PFSK-1 (cell line): ENCODE data around the gene KCNG4. TPM values are rescaled to one million over a fixed set of nuclear protein-coding genes. Genes with fewer than 3 reads are reported as not detected.

Experiments used
- FOXP2 ChIP-seq: optimal IDR thresholded peaks from 2 replicates; pipeline ENCODE3; 2011; ENCODE audit warnings: borderline replicate concordance, control low read depth, inconsistent platforms; ENCODE audit not compliant: insufficient read depth; ENCODE audit errors: extremely low read length, extremely low read depth
- POLR2AphosphoS5 ChIP-seq: IDR thresholded peaks from 2 replicates; pipeline ENCODE4 v1.6.1; 2012; ENCODE audit warnings: low read depth, mild to moderate bottlenecking, control low read depth, low read length, moderate library complexity
- SIN3A ChIP-seq: IDR thresholded peaks from 2 replicates; pipeline ENCODE4 v1.6.1; 2012; ENCODE audit warnings: mild to moderate bottlenecking, low read length, moderate library complexity, borderline replicate concordance; ENCODE audit not compliant: insufficient read depth
- TAF1 ChIP-seq: IDR thresholded peaks from 2 replicates; pipeline ENCODE4 v1.6.1; 2012; ENCODE audit warnings: low read length, control low read depth, borderline replicate concordance; ENCODE audit not compliant: insufficient read depth
- polyA plus RNA-seq: library from polyadenylated mRNA; unstranded; fragments of >200 nt; gene quantifications from one replicate; pipeline ENCODE4 v1.2.1, GENCODE V29; 2012; ENCODE audit warnings: low read depth, missing spikeins; ENCODE audit not compliant: insufficient read length
- TF ChIP-seq, protein P1 (sequence below), 2 experiments: IDR thresholded peaks; 2 replicates each; pipeline versions ENCODE4 v1.6.1 to v1.8.0; 2011 to 2012; ENCODE audit warnings: low read depth in 2 of 2, low read length in 2 of 2, control low read depth in 1 of 2, inconsistent platforms in 1 of 2, mild to moderate bottlenecking in 1 of 2, moderate library complexity in 1 of 2; ENCODE audit not compliant: insufficient read depth in 1 of 2

Gene KCNG4, protein sequence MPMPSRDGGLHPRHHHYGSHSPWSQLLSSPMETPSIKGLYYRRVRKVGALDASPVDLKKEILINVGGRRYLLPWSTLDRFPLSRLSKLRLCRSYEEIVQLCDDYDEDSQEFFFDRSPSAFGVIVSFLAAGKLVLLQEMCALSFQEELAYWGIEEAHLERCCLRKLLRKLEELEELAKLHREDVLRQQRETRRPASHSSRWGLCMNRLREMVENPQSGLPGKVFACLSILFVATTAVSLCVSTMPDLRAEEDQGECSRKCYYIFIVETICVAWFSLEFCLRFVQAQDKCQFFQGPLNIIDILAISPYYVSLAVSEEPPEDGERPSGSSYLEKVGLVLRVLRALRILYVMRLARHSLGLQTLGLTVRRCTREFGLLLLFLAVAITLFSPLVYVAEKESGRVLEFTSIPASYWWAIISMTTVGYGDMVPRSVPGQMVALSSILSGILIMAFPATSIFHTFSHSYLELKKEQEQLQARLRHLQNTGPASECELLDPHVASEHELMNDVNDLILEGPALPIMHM
- not detected for polyA plus RNA-seq

DNA sequence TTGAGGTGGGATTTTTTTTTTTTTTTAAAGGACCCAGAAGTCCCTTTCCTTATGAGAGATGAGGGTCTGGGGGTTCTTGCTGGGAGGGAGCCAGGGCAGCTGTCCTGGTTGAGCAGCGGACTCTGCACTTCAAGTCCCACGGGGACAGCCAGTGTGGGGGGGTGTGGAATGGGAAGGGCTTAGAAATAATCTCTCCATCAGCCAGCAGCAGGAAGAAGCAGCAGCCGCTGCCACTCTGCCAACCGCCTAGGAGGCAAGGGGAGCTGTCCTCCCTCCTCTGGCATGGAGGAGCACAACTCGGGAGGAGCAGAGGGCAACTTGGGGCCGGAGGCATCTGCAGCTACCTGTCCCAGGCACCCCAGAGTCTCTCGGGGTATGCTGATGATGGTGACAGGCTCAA, at the start of gene KCNG4:
Gene KCNG4 (minus strand): TSS at position 104 of the 400 bp plus-strand sequence. CDS start 2,527 bp downstream, outside the sequence.
- TF ChIP-seq POLR2AphosphoS5 (no peak), TAF1 (no peak), SIN3A (no peak), FOXP2 (no peak)
- TF ChIP-seq, protein P1, sequence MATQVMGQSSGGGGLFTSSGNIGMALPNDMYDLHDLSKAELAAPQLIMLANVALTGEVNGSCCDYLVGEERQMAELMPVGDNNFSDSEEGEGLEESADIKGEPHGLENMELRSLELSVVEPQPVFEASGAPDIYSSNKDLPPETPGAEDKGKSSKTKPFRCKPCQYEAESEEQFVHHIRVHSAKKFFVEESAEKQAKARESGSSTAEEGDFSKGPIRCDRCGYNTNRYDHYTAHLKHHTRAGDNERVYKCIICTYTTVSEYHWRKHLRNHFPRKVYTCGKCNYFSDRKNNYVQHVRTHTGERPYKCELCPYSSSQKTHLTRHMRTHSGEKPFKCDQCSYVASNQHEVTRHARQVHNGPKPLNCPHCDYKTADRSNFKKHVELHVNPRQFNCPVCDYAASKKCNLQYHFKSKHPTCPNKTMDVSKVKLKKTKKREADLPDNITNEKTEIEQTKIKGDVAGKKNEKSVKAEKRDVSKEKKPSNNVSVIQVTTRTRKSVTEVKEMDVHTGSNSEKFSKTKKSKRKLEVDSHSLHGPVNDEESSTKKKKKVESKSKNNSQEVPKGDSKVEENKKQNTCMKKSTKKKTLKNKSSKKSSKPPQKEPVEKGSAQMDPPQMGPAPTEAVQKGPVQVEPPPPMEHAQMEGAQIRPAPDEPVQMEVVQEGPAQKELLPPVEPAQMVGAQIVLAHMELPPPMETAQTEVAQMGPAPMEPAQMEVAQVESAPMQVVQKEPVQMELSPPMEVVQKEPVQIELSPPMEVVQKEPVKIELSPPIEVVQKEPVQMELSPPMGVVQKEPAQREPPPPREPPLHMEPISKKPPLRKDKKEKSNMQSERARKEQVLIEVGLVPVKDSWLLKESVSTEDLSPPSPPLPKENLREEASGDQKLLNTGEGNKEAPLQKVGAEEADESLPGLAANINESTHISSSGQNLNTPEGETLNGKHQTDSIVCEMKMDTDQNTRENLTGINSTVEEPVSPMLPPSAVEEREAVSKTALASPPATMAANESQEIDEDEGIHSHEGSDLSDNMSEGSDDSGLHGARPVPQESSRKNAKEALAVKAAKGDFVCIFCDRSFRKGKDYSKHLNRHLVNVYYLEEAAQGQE (IDR thresholded peaks at IDR 0.05; ENCODE audit: insufficient read depth in 1 of 2, low read depth in 2 of 2, low read length in 2 of 2) = no peak

- TF ChIP-seq POLR2AphosphoS5 = no peak
- TF ChIP-seq, protein P1 (IDR thresholded peaks at IDR 0.05; ENCODE audit: insufficient read depth in 1 of 2, low read depth in 2 of 2, low read length in 2 of 2) = no peak
- no peak for TF ChIP-seq TAF1
- no peak for TF ChIP-seq FOXP2
- TF ChIP-seq SIN3A = no peak
Observed at GRCh38 chr16:84288902-84289301, 49.1 kb upstream of the KCNG4 start.

GRCh38 chr16:84286578-84287240, 46.9 kb upstream of the KCNG4 start:
- TF ChIP-seq, protein P1 (IDR thresholded peaks at IDR 0.05; ENCODE audit: insufficient read depth in 1 of 2, low read depth in 2 of 2, low read length in 2 of 2) = no peak
- TF ChIP-seq FOXP2 = no peak
- TF ChIP-seq TAF1 = no peak
- no peak for TF ChIP-seq SIN3A
- no peak for TF ChIP-seq POLR2AphosphoS5

- TF ChIP-seq TAF1 = no peak
- no peak for TF ChIP-seq SIN3A
- TF ChIP-seq, protein P1 (IDR thresholded peaks at IDR 0.05; ENCODE audit: insufficient read depth in 1 of 2, low read depth in 2 of 2, low read length in 2 of 2) = no peak
- TF ChIP-seq FOXP2 = no peak
- TF ChIP-seq POLR2AphosphoS5 = no peak
Observed at GRCh38 chr16:84284154-84284722, 44.4 kb upstream of the KCNG4 start.
